ENCODE results near the gene SLC38A1.

DNA sequence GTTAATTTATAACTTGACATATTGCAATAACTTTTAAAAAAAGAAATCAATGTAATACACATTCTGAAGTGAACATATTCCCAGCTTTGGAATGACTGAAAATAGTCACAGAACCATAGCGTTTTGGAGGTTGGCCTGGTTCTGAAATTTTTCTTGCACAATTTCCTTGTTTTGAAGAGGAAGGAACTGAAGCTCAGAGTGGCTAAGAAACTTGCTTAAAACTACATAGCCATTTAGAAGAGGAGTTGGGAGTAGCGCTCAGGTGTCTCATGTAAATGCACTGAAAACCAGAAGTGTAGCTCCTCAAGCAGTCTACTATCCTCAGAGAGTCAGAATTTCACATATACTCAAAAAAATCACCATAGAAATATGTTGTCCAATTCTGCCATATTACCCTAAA lies 41.2 kb downstream of the SLC38A1 start:
- TF ChIP-seq ISL1 (CRISPR knock-in tag; IDR thresholded peaks at IDR 0.05) (no peak), CREB5 (CRISPR knock-in tag; IDR thresholded peaks at IDR 0.05; ENCODE audit: low read depth) (no peak), SNAI2 (CRISPR knock-in tag; IDR thresholded peaks at IDR 0.05) (no peak), TOX (CRISPR knock-in tag; IDR thresholded peaks at IDR 0.05; ENCODE audit: borderline replicate concordance) (no peak), POU6F1 (CRISPR knock-in tag; IDR thresholded peaks at IDR 0.05; ENCODE audit: borderline replicate concordance, low read depth) (no peak), CSRNP3 (CRISPR knock-in tag; IDR thresholded peaks at IDR 0.05) (no peak), ZFP3 (CRISPR knock-in tag; IDR thresholded peaks at IDR 0.05) (no peak), PPARA (CRISPR knock-in tag; IDR thresholded peaks at IDR 0.05; ENCODE audit: borderline replicate concordance) (no peak), CSDC2 (CRISPR knock-in tag; IDR thresholded peaks at IDR 0.05) (no peak), BACH2 (CRISPR knock-in tag; IDR thresholded peaks at IDR 0.05; ENCODE audit: borderline replicate concordance) (no peak), RARB (CRISPR knock-in tag; IDR thresholded peaks at IDR 0.05) (no peak)
- TF ChIP-seq, protein P1, sequence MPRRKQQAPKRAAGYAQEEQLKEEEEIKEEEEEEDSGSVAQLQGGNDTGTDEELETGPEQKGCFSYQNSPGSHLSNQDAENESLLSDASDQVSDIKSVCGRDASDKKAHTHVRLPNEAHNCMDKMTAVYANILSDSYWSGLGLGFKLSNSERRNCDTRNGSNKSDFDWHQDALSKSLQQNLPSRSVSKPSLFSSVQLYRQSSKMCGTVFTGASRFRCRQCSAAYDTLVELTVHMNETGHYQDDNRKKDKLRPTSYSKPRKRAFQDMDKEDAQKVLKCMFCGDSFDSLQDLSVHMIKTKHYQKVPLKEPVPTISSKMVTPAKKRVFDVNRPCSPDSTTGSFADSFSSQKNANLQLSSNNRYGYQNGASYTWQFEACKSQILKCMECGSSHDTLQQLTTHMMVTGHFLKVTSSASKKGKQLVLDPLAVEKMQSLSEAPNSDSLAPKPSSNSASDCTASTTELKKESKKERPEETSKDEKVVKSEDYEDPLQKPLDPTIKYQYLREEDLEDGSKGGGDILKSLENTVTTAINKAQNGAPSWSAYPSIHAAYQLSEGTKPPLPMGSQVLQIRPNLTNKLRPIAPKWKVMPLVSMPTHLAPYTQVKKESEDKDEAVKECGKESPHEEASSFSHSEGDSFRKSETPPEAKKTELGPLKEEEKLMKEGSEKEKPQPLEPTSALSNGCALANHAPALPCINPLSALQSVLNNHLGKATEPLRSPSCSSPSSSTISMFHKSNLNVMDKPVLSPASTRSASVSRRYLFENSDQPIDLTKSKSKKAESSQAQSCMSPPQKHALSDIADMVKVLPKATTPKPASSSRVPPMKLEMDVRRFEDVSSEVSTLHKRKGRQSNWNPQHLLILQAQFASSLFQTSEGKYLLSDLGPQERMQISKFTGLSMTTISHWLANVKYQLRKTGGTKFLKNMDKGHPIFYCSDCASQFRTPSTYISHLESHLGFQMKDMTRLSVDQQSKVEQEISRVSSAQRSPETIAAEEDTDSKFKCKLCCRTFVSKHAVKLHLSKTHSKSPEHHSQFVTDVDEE (CRISPR knock-in tag; IDR thresholded peaks at IDR 0.05) = no peak
